Stimulated activated CD8-positive, alpha-beta memory T cell treated with anti-CD3 and anti-CD28 coated beads, Interleukin-2, amount 100 ng/mL, for 48 hours (primary cell): Measurements from ENCODE around the gene PLA2G4B.
A peak's percentile ranks its signal among the peaks of the same experiment; 100 is the strongest.

Experiments
- DNase-seq, 2 donors: peaks; one replicate each; pipeline ENCODE4 v3.0.0-alpha.2; 2020; ENCODE audit warnings: low read depth in 2 of 2

Gene PLA2G4B

GRCh38 chr15:41825572-41826535 lies 12.8 kb upstream of the PLA2G4B start:
- no peak for DNase-seq

GRCh38 chr15:41827290-41827879 lies 11.3 kb upstream of the PLA2G4B start:
- peak in 1 of 2 donors; percentile 17 for DNase-seq

- DNase-seq = peak; percentile 95 to 97
Observed at GRCh38 chr15:41827880-41828806, 10.5 kb upstream of the PLA2G4B start, which contains the start of gene JMJD7. Gene JMJD7 (plus strand): TSS chr15:41828092. CDS start chr15:41828125, 33 bp downstream.

- DNase-seq = no peak
Observed at GRCh38 chr15:41828807-41829141, 9.9 kb upstream of the PLA2G4B start.

GRCh38 chr15:41829959-41830646 lies 8.5 kb upstream of the PLA2G4B start:
- DNase-seq = no peak

GRCh38 chr15:41831291-41831690 lies 7.4 kb upstream of the PLA2G4B start:
- peak in 1 of 2 donors; percentile 14 for DNase-seq

GRCh38 chr15:41832208-41832607 lies 6.4 kb upstream of the PLA2G4B start:
- no peak for DNase-seq

- DNase-seq = no peak
Observed at GRCh38 chr15:41832875-41833274, 5.8 kb upstream of the PLA2G4B start.

- DNase-seq = no peak
Observed at GRCh38 chr15:41834096-41834495, 4.6 kb upstream of the PLA2G4B start.

GRCh38 chr15:41836073-41836472 lies 2.6 kb upstream of the PLA2G4B start:
- no peak for DNase-seq

- no peak for DNase-seq
Observed at GRCh38 chr15:41836713-41837454, 1.8 kb upstream of the PLA2G4B start.

GRCh38 chr15:41839781-41840491 lies 1.3 kb downstream of the PLA2G4B start:
- no peak for DNase-seq

- no peak for DNase-seq
Observed at GRCh38 chr15:41840673-41841072, 2.0 kb downstream of the PLA2G4B start.

- DNase-seq = no peak
Observed at GRCh38 chr15:41841131-41841530, 2.5 kb downstream of the PLA2G4B start.

GRCh38 chr15:41842229-41842628 lies 3.6 kb downstream of the PLA2G4B start:
- no peak for DNase-seq

GRCh38 chr15:41843571-41843970 lies 4.9 kb downstream of the PLA2G4B start:
- DNase-seq = no peak

GRCh38 chr15:41844814-41845213 lies 6.2 kb downstream of the PLA2G4B start:
- no peak for DNase-seq

- no peak for DNase-seq
Observed at GRCh38 chr15:41847206-41847605, 8.6 kb downstream of the PLA2G4B start.

- DNase-seq = no peak
Observed at GRCh38 chr15:41847981-41848380, 9.3 kb downstream of the PLA2G4B start.

- DNase-seq = peak in 1 of 2 donors; percentile 58
Observed at GRCh38 chr15:41848631-41849030, 10.0 kb downstream of the PLA2G4B start.
